ENCODE data around the gene COG5. TPM values are rescaled to one million over a fixed set of nuclear protein-coding genes. Genes with fewer than 3 reads are reported as not detected.
"Not testable (repeated sequence)": the region's sequence is repeated elsewhere in the genome, so short reads cannot be mapped to it uniquely, and the experiment has no call there.

Gene COG5
- polyA plus RNA-seq, 4 donors: 28.6 to 39.0 (median 33.1) TPM

DNA sequence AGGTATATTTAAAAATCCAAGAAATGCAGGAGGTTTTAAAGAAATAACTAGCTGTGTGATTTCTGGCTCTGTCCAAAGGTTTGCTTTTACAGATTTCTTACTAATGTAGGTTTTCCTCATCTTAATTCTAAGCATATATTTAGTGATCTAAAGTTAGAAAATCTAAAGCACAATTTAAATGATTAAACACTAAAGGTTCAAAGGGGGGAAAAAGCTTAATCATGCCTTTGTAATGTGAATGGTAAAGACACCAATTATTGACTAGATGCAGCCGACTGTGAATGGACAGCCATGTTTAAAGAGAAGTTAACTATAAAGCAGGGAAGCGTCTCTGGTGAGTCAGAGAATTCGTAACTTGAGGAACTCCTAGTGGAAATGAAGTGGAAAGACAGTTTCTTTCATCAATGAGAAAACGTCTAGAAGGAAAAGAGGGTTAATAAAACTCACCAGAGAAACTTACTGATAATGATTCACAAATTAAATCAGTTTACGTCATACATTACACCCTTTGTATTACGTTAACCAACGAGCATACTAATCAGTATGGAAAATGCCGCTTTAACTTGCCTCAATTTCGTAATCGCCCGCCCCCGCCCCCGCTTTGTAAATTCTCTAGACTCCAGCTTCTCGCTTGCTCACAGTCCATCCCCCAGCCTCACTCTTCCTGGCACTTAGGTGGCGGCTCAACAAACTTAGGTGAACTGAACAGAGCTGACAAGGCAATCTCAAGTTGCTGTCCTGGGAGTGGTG, 396.1 kb downstream of the COG5 start:
- DNase-seq (ENCODE audit: low read depth in 4 of 4, low spot score in 2 of 4): peak; percentile 61 to 95 (median 70)

DNA sequence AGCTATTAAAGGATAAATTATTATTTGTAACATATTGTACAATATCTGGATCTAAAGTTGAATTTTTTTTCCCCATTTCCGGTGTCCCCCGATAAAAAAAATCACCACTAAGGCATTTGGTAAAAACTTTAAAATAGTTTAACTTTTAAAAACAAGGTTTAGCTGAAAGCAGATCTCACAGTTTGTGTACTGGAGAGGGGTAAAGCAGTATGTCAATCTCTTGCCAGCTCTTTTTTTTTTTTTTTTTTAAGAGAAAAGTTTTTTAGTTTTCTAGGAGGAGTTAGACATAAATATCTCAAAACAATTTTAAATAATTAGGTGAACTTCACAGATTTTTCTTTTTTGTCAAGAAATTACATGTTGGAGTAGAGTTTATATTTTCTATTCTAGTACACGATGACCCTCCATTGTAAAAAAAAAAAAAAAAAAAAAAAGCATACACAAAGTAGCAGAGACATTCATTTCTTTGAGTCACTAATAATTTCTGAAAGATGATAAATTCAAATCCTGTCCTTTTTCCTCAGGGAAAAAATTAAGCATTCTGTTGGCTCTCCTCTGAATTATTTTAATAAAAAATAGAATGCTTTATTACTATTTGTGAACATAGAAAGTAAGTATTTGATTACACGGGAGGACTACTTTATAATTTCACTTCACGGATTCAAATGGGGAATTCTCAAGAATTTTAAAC, 396.8 kb downstream of the COG5 start:
- no peak for DNase-seq (ENCODE audit: low read depth in 4 of 4, low spot score in 2 of 4)

DNA sequence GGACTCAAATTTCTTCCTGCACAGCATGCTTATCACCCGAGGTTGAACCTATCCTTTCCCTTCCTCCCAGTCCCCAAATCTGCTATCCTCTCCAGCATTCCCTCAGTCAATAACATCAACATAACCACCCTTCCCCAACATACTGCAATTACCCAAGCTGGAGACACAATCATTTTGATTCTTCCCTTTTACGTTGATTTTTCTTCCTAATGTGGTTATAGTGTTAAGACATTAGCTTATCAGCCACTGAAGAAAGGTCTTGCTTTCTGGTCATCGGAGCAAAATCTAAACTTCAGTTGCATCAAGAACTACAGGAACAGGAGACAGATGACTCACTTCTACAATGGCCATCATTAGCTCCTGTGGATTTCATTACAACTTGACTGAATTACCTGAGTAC, 398.4 kb downstream of the COG5 start:
- DNase-seq (ENCODE audit: low read depth in 4 of 4, low spot score in 2 of 4): no peak

DNA sequence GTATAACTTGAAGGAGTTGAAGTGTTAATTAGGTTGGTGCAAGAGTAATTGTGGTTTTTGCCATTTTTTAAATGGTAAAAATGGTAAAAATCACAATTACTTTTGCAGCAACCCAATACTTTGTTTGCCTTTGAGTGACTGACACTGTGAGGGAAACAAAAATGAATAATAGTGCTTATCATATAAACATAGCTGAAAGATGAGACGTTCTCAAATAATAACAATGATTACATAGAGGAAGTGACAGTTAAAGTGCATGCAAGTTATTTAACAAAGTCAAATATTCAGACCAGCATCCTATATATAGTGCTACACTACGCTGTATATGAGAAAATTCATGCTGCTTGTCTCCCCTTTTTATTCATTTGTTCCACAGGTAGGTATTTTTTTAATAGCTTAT, 399.6 kb downstream of the COG5 start:
- DNase-seq (ENCODE audit: low read depth in 4 of 4, low spot score in 2 of 4): no peak

DNA sequence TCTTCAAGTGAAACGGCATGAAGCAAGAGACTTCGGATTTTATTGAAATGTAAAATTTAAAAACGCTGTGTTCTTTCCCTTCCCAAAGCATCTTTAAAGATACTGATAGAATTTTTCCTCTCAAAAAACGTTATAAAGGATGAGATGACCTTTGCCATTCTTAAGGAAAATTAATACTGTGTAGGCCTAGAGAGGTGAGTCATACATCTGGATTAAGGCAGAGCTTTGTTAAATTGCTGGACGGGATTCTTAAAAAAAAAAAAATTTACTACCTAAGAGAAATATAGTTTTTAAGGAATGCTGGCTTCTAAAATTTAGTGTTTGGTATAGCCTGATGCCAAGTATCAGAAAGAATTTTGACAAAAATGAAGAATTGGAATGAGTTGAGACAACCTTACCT, 401.2 kb downstream of the COG5 start:
- DNase-seq (ENCODE audit: low read depth in 4 of 4, low spot score in 2 of 4): no peak

DNA sequence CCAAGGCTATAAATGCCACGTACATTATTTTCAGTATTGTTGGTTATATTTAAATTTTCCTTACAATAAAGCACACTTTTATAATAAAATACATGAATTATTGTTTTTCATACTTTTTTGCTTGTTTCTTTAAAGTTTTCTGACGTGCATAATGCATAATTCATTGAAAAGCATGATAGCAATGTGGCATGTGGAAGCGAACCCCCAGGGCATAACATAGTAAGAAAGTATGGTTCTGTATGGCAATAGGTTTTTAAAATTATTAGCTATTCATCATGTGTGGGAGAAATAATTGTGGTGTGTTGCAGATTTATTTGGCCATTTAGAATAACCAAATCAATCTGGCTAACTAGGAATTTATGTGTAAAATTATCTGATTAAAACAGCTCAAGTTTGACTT, 402.3 kb downstream of the COG5 start:
- DNase-seq (ENCODE audit: low read depth in 4 of 4, low spot score in 2 of 4): no peak

DNA sequence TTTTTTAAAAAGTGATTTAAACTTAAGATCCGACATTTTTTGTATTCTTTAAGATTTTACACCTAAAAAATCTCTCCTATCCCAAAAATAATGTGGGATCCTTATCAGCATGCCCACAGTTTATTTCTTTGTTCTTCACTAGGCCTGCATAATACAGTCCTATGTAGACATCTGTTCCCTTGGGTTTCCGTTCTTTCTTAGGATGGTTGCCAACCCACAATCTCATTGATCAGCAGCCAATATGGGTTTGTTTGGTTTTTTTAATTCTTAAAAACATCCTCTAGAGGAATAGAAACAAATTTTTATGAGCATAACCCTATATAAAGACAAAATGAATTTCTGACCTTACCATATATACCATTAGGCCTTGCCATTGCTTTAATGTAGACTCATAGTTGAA, 403.3 kb downstream of the COG5 start:
- no peak for DNase-seq (ENCODE audit: low read depth in 4 of 4, low spot score in 2 of 4)

DNA sequence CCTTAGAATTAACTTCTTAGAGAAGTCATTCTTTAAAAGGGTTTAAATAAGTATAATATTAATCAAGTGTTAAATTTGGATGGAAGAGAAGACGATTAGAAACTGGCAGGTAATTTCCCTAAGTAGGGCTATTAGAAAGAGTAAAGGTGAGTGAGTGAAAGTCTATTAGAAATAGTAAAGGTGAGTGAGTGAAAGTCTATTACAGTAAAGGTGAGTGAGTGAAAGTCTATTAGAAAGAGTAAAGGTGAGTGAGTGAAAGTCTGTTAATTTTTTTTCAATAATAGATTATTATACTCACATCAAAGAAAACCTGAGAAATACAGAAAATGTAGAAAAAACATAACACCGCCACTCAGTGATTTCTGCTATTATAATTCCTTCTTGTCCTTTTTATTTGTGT, 405.7 kb downstream of the COG5 start:
- DNase-seq (ENCODE audit: low read depth in 4 of 4, low spot score in 2 of 4): no peak

DNA sequence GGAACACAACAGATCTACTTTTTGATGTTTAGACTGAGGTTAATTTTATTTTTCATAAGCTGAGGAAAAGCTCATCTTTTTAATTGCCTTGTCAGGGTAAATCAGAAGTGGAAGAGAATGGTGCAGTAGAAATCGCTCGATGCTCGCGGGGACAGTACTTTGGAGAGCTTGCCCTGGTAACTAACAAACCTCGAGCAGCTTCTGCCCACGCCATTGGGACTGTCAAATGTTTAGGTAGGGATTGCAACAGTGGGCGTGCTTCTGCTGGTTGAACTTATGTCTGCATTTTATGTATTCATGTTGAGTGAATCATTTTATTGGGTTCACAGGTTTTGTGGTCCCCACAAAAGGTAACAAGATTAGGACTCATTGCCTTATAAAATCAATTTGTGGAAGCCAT, 406.6 kb downstream of the COG5 start:
- no peak for DNase-seq (ENCODE audit: low read depth in 4 of 4, low spot score in 2 of 4)

DNA sequence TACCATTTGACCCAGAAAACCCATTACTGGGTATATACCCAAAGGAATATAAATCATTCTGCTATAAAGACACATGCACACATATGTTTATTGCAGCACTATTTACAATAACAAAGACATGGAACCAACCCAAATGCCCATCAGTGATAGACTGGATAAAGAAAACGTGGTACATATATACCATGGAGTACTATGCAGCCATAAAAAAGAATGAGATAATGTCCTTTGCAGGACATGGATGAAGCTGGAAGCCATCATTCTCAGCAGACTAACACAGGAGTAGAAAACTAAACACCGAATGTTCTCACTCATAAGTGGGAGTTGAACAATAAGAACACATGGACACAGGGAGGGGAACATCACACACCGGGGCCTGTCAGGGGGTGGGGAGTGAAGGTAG, 408.0 kb downstream of the COG5 start:
- not testable (repeated sequence) for DNase-seq (ENCODE audit: low read depth in 4 of 4, low spot score in 2 of 4)

DNA sequence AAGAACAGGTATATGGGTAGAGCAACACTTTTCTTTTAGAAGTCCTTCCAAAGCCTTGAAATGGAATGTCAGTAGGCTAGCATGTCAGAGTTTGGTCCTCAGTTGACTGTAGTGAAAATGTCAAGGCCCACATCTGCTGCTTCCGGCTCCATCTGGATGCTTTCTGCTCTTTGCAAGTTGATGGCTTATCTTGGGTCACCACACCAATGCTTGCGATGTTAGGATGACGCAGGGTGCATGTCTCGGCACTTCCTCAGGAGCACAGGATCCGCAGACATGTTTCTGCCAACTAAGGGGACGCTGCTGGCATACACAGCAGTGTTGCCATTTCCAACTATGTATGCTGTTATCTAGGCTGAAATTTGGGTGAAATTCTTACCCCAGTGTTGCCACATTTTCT, 408.9 kb downstream of the COG5 start:
- DNase-seq (ENCODE audit: low read depth in 4 of 4, low spot score in 2 of 4): no peak

DNA sequence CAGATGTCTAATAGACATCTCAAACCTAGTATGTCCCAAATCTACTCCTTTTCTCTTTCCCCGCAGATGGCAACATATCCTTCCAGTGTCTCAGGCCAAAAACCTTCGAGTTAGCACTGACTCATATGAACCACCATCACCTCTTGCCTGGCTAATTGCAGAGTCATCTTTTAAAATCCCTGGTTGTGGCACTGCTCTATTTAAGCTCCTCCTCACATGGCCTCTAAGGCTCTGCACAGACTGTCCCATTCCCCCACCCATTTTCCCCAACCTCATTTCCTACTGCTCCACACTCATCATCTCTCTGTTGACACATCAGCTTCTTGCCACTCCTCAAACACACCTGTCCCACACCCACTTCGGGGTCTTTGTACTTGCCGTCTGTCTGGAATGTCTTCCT, 411.7 kb downstream of the COG5 start:
- no peak for DNase-seq (ENCODE audit: low read depth in 4 of 4, low spot score in 2 of 4)

Other genes with a start within 250 kb of the COG5 start
- under 1 TPM; 0.09 to 0.42 (median 0.32) TPM for gene GPR22, start 93.9 kb downstream of the COG5 start, polyA plus RNA-seq (ENCODE audit: insufficient read length in 4 of 4)
- 10 to 100 TPM; 14.5 to 24.3 (median 17.0) TPM for gene DUS4L, start 51 bp upstream of the COG5 start, polyA plus RNA-seq (ENCODE audit: insufficient read length in 4 of 4)
- gene BCAP29, start 16.3 kb upstream of the COG5 start, polyA plus RNA-seq (ENCODE audit: insufficient read length in 4 of 4): 10 to 100 TPM; 48.3 to 54.1 (median 51.8) TPM
- 1 to 10 TPM; 3.6 to 6.3 (median 4.2) TPM for gene SLC26A4, start 96.9 kb upstream of the COG5 start, polyA plus RNA-seq (ENCODE audit: insufficient read length in 4 of 4)
- 10 to 100 TPM; 21.9 to 31.2 (median 29.9) TPM for gene CBLL1, start 180.2 kb upstream of the COG5 start, polyA plus RNA-seq (ENCODE audit: insufficient read length in 4 of 4)
- gene SLC26A3, start 239.3 kb upstream of the COG5 start, polyA plus RNA-seq (ENCODE audit: insufficient read length in 4 of 4): under 1 TPM; 0.17 to 0.35 (median 0.25) TPM